COR-L47 (cell line): ENCODE measurements around the gene DHRS12.
A peak's percentile ranks its signal among the peaks of the same experiment; 100 is the strongest.
"Not testable (repeated sequence)": the region's sequence is repeated elsewhere in the genome, so short reads cannot be mapped to it uniquely, and the experiment has no call there.

Experiments
- DNase-seq: peaks from one replicate; lab custom pipeline; 2025; lab: John Stamatoyannopoulos, UW

The DHRS12 gene

DNA sequence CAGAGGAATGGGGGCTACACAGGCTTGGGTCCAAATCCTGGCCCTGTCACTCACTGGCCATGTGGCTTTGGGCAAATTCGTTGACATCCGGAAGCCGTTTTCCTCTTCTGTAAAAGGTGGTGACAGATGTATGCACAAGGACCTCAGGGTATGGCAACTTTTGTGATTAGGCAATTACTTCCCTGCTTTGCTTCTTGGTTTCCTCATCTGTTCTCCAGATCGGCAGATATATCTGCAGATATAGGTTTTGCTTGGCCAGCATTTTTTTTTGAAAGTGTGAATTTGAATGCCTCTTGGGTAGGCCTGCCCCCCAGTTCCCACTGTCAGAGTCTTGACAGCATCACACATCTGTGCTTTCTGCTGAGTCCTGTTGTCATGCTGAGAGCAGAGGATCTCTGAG, 23.3 kb upstream of the DHRS12 start:
- no peak for DNase-seq

DNA sequence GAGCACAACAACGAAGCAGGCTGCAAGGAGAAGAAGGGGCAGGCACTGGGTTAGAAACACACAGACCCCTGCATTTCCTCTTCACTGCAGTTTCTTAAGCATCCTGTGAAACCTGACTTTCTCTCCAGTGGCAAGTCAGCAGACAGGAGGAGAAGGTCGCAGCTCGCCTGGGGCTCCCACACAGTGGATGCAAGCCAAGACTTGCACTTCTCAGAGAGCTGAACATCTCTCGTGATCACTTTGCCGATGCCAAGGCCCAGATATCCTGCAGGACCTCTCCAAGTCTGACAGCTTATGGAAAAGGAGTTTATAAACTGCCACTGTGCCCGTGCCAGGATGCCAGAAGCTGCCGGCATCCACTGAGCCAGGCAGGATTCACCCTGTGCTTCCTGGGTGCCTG, 22.6 kb upstream of the DHRS12 start:
- DNase-seq: no peak

DNA sequence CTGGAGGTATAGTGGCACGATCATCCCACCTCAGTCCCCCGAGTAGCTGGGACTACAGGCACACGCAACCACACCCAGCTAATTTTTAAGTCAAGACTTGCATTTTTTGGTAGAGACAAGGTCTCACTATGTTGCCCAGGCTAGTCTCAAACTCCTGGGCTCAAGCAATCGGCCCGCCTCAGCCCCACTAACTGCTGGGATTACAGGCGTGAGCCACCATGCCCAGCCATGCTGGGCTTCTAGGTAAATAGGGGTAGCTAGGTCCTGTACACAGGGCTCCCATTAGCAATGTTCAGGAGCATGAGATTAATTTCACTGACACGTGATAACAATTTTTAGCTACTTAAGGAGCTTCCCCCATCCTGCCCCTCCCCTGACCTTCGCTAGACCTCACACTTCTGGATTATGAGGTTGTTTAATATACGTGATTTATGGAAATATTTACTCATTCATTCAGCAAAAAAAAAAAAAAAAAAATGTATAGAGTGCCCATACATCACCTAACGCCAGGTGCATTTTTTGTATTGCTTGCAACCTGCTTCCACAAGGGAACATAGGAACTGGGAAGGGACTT, 21.8 kb upstream of the DHRS12 start:
- DNase-seq: no peak

DNA sequence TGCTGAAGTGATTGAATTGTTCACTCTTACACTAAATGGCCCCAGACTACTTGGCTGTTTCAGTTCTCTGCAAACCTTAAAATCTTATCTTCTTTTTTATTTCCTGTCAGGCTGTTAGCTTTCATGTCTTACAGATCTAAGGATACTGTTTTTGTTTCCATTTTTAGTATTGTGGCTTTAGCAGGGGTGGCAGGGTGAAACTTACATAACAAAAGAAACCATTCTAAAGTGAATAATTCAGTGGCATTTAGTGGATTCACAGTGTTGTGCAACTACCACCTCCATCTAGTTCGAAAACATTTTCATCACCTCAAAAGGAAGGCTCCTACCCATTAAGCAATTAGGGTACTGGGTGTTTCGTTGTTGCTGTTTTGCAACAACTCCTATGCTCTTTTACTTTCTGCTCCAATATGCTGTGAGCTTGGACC, 21.2 kb upstream of the DHRS12 start:
- DNase-seq: no peak

DNA sequence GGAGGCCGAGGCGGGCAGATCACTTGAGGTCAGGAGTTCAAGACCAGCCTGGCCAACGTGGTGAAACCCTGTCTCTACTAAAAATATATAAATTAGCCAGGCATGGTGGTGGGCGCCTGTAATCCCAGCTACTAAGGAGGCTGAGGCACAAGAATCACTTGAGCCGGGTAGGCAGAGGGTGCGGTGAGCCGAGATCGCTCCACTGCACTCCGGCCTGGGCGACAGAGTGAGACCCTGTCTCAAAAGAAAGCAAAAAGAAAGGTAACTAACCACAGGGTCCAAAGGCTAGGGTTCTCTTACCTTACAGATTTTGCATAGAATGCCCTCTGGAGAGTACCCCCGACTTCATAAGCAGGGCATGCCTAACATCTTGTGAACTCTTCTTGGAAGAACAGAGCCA, 20.7 kb upstream of the DHRS12 start:
- DNase-seq: not testable (repeated sequence)

DNA sequence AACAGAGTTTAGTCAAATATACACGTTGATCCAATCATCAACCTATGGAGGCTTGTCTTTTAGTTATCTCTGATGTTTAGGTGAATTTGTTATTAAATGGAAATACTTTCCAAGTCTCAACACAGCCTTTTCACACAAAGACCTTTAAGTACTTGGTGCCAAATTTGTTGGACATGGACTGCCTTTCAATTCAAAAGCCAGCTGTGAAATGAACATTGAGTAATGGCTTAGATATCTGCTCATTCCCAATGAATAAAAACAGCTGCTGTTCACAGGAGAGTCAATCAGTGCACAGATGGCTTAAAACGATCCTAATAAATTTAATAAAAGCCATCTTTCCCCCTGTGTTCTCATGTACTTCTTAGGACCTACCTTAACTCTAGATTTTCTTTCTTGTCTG, 19.9 kb upstream of the DHRS12 start:
- no peak for DNase-seq

DNA sequence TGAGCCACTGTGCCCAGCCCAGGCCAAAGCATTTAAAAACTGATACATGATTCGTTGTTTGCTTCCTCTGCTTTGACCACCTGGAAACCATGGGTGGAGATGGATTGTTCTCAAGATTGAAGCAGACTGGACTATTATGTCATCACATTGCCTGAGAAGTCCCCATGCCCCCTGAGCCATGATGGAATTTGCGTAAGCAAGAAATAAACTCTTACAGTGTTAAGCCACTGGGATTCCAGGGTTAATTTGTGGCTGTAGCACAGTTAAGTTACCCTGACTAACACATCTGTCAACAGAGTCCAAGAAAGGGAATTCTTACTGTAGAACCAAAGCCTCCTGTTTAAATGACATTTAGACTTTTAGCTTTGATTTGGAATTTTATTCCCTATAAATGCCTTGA, 19.4 kb upstream of the DHRS12 start:
- DNase-seq: no peak

DNA sequence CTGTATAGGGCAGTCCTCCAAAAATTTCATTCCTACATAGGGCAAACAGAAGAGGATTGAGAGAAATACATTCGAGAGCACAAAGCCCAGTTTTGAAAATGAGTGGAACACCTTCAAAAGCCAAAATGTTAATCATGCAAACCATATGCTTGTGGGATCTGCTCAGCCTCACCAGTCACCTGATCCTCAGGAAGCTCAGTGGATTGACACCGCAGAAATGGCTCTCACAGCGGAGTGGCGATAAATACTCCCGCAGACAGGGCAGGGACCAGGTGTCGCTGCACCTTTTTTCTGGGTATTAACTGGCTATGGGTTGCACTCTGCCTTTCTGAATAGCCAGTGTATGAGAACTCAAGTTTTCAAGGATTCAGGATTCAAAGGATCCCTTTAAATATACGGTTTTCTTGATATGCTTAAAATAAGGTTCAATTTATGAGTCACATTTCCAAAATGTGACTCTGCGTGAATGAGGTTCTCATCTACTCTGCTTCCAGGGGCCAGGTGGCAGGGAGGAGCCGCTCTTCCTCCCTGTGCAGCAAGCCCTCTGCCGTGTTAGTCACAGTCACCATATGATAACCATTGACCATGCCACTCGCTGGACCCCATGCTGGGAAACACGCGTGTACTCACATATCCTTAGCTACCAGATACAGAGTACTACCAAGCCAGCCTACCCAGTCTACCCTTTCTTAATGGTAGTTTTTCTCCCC, 18.3 kb upstream of the DHRS12 start:
- DNase-seq: no peak

DNA sequence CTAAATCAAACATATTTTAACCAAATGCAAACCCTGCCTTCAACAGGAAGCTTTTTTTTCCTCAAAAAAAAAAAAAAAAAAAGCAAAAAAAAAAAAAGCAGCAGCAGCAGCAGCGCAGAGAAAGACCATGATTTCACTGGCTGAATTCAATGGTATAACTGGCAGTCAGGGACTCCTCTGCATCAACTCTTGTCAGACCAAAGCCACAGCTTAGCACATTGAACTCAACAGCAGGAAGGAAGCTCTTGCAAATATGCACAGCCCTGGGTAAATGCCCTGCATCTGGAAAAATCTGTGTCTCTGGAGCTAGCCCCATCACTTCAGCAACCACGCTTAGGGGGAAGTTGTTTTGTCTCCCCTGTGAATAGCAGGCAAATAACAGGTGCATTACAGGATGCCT, 17.6 kb upstream of the DHRS12 start:
- no peak for DNase-seq

DNA sequence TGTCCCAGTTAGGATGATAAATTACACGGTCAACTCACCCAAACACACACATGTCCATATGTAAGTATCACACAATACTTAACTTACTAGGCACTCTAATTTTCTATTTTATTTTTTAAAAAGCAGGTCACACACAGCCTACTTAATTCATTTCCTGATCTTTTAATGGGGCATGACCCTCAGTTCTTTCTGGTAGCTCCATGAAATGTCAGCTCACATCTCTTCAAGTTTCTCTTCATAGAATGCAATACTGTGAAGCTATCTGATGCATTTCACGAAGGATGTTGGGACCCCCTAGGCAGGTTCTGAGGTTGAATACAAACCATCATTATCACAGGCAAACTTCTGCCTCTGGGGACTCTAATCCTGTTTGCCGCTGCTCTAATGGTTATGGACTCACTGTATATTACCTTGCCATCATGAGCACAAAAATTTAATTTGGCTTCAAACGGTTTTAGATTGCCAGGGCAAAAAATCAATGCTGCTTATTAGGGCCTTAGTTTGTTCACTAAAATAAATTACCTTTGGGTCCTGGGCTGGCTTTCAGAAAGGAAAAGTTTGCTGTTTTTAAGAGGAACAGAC, 16.1 kb upstream of the DHRS12 start:
- no peak for DNase-seq

DNA sequence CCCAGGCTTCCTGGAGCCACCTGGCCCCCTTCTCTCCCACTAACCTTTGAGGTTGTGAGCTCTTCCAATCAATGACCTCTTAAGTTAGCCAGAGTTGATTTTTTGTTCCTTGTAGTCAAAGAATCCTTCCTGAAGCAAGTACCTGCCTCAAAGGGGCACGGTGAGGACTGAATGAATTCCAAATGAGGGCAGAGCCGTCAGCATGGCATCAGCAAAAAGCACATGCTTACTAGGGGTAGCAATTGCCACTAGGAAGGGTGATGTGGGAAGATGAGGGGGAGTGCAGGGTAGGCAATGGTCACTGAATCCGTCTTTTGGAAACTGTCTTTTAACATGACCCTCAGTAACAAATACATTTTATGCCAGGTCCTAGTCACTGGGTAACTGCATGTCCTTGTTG, 15.6 kb upstream of the DHRS12 start:
- no peak for DNase-seq

DNA sequence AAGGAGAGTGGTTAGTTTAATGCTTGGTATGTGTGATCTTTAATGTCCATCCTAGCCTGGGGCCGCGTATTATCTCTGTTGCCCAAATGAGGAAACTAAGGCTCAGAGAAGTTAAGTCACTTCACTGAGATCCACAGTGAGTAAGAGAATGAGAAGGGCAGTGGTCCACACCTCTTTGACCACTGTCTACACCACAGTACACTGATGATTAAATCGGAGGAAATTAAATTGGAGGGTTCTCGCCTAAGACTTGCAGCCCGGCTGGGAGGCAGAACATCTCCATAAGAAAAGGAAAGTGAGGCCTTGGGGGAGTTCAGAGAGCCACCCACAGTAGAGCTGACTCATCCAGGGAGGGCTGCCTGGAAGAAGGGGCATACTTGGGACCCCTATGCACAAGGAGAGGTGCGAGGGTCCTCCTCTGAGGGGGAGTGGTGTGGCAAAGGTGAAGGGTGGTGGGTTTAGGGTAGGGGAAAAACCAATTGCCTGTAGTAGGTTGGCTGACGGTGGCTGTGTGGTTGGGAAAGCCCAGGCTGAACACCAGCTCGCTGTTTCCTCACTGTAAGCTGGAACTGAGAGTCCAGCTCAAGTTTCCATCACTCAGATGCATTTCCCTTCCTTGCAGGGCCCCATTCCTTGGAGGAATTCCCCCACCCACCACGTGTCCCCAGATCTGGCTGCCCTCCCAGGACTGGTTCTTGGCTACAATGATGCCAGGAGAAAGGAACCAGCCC, 15.0 kb upstream of the DHRS12 start:
- no peak for DNase-seq

DNA sequence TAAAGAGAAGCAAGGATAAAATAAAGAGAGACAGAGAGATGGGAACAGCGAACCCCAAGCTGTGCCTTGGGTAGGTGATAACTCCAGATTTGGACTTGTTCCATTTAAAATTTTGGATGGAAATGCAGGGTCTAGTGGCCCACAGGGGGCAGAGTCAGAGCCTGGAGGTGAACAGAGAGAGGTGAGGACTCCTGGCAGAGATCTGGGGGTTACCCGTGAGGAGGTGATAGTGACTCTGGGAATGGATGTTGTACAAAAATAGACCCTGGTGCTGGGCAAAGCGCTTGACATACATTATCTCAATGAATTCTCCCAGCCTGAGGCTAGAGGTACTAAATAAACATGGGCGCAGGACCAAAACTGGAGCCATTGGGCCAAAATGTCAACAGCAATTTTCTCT, 14.3 kb upstream of the DHRS12 start:
- no peak for DNase-seq

DNA sequence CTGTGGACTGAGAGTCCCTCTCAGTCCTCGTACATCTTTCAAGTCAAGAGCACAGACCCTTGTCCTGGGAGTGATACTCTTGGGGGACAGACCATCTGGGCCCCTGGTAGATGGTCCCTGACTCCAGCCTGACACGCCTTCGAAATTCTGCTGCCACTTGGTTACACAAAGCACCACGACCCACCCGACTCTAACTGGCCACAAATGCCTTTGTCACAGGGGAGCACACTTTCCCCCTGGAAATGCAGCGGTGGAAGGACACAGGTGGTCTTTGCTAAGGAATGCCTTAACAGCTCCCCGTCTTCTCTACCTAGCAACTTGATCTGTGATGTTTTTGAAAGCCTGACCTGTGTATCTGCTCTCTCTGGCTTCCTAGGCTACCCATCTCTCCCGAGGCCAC, 13.8 kb upstream of the DHRS12 start:
- no peak for DNase-seq

DNA sequence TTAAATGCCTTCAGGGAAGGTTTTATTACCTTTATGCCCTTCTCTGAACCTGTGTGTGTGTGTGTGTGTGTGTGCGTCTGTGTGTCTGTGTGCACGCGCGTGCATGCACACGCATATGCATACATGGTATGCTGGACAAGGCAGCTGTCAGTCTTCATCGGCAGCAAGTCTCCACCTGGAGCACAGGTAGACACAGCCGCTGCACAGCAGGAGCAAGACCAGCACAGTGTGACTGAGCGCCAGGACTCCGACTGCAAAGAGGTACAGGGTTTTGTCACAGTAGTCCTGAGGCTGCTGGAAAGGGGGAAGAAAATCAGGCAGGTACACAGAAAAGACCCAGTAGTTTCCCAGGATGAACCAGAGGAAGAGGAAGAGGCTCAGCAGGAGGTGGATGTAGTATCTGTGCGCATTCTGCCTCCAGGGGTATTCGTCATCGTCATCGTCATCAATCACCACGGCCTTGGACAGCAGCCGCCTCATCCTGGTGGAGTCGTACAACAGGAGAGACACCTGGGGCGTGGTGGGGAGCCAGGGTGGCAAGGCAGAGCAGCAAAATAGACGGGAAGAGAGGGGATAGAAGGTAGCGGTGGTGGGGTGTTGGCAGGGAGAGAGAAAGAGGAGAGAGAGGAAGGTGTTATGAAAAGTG, 12.8 kb upstream of the DHRS12 start:
- peak; percentile 58 for DNase-seq

DNA sequence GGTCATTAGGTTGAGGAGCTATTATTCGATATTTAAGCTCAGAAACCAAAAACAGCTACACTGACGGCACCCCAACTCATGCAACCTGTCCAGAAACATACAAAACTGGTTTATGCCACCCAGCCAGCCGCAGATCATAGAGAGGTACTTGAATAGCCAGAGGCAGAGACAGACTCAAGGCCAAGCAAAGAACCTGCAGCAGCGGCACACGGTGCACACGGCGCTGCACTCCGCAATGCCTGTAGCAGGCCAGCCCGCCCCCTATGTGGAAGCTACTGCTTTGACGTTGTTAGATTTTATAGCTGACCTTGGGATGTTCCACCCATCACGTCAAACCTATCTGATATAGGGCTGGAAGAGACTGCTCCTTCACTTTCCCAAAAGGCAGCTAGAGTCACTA, 11.9 kb upstream of the DHRS12 start:
- DNase-seq: no peak

DNA sequence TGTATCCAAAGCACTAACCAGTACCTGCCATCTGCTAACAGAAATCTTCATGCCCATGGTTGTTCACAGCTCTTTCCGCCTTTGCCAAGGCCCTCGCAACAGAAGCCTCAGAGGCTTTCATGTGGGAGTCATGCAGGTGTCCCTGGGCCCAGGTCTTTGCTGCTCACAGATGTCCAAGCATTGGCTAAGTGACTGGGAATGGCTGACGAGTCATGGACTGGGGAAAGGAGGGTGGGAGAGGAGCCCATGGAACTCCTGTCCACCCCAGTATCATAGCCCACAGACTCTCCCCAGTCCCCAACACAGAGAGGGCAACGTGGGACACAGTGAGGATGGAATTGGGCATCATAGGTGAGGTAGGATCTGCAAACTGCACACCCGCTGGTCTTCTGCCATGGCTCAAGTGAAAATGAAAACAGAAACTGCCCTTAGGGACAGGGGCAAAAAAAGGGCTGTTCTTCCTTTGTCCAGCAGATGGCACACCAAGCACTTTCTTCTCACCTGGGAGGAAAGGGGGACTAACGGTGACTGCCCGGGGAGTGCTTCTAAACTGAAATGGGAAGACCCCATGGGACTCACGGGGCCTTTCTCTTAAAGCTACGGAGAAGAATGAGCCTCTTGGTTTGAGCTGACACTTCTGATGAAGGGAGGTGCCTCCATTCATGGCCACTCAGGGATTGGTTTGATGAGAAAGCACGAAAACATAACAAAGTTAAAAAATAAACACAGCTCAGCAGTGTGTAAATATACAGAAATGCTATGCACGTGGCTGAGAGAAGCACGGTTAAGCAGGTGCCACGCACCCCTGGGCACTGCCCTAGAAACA, 11.1 kb upstream of the DHRS12 start:
- DNase-seq: peak; percentile 51

DNA sequence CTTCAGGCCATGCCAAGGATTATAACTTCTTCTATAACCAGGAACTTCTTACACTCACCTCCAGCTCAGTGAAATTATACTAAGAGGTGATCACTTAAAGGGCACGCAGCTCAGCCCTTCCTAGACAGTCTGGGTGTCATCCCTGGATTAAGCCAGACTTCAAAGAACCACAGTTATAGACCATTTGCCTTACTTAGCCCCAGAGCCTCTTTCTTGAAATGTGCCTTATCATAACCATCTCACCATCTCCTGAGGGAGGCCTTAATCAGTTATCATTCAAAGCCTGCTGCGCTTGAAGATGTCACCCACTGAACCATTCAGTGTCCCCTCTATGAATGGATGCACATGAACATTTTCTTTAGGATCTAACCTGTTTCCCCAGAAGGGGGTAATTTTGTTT, 10.1 kb upstream of the DHRS12 start:
- DNase-seq: no peak

DNA sequence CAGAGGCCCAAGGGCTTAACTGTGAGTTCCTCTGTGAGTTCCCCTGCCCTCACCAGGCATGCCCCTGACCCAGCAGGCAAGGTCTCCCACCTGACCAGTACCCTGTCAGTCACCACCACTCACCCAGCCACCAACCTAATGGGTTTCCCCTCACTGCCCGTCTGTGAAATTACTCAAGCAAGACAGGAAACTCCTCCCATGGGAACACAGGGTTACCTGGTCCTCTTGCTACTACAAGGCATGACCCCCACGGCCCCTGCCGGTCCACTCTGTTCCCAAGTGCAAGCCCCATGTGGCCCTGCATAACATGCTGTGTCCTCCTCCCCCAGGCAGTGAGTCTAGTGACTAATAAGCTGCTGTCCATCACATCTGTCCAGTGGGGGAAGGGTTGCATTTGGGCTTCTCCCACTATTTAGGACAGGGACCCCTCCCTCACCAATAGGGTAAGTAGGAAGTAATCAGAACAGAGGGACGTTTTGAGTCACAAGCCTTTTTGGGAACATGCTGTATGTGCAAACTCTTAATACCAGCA, 8.0 kb upstream of the DHRS12 start:
- no peak for DNase-seq

DNA sequence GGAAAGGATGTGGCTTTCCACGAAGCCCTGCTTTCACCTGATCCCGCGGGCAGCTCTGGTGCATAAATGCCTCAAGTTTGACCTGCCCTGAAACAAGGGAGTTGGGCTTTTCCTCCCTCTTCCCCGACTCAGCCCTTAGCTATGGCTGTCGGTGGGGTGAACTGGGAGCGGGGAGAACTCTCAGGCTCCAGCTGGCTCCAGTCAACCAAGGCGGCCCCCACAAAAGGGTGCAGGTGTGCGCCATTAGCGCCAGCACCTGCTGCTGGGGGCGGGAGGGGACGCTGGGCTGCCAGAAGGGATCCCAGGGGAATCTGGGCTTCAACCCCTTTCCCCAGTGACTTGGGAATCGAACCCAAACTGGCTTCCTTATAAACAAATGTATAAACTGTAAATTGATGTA, 7.1 kb upstream of the DHRS12 start:
- DNase-seq: no peak

DNA sequence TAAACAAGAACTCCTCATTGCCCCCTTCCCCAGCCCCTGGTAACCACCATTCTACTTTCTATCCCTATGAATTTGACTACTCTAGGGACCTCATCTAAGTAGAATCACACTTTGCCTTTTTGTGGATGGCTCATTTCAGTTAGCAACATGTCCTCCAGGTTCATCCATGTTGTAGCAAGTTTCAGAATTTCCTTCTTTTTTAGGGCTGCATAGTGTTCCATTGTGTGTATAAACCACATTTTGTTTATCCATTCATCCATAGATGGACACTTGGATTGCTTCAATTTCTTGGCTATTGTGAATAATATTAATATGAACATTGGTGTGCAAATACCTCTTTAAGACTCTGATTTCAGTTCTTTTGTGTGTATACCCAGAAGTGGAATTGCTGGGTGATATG, 4.8 kb upstream of the DHRS12 start:
- no peak for DNase-seq

DNA sequence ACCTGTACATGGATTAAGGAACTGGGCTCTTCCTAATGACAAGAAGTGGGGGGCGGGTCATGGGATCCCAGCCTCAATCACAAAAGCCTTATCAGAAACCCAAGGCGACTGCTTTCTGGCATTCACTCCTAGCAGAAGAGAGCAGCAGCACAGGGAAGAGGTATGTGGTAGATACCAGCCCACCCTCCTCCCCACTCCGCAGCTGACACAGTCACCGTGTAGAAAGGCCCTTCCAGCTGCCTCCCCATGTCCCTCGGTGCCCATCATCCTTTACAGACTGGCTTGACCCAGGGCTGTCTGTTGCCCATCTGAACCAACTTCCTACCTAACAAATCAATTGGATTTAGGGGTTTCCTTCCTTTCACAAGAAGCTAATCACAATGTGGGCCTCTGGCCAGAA, 3.1 kb upstream of the DHRS12 start:
- DNase-seq: no peak
